PFSK-1 (cell line): ENCODE data around the gene MRAS.

Experiments
- POLR2AphosphoS5 ChIP-seq: IDR thresholded peaks from 2 replicates; pipeline ENCODE4 v1.6.1; 2012; ENCODE audit warnings: low read depth, mild to moderate bottlenecking, control low read depth, low read length, moderate library complexity
- TF ChIP-seq, protein P1 (sequence below), 2 experiments: IDR thresholded peaks; 2 replicates each; pipeline versions ENCODE4 v1.6.1 to v1.8.0; 2011 to 2012; ENCODE audit warnings: low read depth in 2 of 2, low read length in 2 of 2, control low read depth in 1 of 2, inconsistent platforms in 1 of 2, mild to moderate bottlenecking in 1 of 2, moderate library complexity in 1 of 2; ENCODE audit not compliant: insufficient read depth in 1 of 2

DNA sequence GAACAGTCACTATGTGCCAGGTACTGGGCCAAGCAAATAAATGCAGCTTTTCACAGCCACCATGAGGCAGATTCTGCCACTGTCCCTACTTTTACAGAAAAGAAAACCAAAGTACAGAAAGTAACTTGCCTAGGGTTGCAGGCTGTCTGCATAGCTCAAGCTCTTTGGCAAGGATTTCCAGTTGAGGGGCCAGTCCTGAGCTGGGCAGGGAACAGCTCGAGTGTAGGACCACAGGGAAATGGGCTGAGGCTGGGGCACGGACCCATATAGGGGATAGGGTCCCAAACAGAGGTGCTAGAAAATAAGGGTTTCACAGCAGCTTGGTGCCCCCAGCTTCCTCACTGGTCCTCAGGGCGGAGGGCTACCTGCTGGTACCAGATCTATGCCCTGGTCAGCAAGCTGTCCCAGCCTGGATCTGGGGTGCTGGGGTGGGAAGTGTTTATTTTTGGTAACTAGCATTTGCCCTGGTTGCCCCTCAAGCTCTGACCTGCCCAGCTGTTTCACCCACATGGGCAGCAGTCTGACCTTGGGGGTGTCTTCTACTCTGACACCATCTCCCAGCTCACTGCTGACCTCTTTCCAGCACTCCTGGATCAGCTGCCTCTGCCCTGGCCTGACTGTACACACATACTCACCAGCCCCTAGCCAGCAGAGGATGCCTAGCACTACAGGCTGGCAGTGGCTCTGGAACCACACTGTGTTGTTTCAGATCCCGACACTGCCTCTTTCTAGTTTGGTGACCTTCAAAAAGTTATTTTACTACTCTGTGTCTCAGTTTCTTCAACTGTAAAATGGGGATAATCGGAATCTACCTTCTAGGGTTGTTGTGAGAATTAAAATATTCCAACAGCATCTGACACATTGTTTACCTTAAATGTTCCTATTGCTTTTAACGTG lies 16.2 kb downstream of the MRAS start:
- TF ChIP-seq, protein P1, sequence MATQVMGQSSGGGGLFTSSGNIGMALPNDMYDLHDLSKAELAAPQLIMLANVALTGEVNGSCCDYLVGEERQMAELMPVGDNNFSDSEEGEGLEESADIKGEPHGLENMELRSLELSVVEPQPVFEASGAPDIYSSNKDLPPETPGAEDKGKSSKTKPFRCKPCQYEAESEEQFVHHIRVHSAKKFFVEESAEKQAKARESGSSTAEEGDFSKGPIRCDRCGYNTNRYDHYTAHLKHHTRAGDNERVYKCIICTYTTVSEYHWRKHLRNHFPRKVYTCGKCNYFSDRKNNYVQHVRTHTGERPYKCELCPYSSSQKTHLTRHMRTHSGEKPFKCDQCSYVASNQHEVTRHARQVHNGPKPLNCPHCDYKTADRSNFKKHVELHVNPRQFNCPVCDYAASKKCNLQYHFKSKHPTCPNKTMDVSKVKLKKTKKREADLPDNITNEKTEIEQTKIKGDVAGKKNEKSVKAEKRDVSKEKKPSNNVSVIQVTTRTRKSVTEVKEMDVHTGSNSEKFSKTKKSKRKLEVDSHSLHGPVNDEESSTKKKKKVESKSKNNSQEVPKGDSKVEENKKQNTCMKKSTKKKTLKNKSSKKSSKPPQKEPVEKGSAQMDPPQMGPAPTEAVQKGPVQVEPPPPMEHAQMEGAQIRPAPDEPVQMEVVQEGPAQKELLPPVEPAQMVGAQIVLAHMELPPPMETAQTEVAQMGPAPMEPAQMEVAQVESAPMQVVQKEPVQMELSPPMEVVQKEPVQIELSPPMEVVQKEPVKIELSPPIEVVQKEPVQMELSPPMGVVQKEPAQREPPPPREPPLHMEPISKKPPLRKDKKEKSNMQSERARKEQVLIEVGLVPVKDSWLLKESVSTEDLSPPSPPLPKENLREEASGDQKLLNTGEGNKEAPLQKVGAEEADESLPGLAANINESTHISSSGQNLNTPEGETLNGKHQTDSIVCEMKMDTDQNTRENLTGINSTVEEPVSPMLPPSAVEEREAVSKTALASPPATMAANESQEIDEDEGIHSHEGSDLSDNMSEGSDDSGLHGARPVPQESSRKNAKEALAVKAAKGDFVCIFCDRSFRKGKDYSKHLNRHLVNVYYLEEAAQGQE (IDR thresholded peaks at IDR 0.05; ENCODE audit: insufficient read depth in 1 of 2, low read depth in 2 of 2, low read length in 2 of 2), result no peak
- TF ChIP-seq POLR2AphosphoS5, result no peak
